Endometrium (tissue), 2 donors: ENCODE results near the gene ZNF771.
A peak's percentile ranks its signal among the peaks of the same experiment; 100 is the strongest.

Source experiments
- FAIRE-seq: peaks from 2 replicates; lab custom pipeline; 2012; peaks lifted over from hg19 to GRCh38; lab: Jason Lieb, UNC
- donor health status: control.
- donor health status: control.

ZNF771 gene

GRCh38 chr16:30398661-30399434, 8.6 kb upstream of the ZNF771 start:
- no peak for FAIRE-seq

GRCh38 chr16:30399435-30400186, 7.8 kb upstream of the ZNF771 start:
- FAIRE-seq: no peak

GRCh38 chr16:30401768-30402425, 5.5 kb upstream of the ZNF771 start:
- no peak for FAIRE-seq

DNA sequence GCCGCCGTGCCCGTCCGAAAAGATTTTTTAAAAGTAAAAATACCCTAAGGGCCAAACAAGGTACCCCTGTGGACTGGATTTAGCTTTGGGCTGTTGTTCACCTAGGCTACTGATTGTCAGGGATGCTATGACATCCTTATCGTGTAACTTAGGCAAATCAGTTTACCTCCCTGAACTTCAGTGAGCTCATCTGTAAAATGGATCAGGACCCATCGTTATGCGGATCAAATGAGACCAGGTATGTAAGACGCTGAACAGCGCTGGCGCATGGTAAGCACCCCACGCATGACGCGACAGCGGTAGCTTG, 658 bp upstream of the ZNF771 start:
- no peak for FAIRE-seq

- no peak for FAIRE-seq
Measured at GRCh38 chr16:30407804-30408534, 563 bp downstream of the ZNF771 start.

- FAIRE-seq: no peak
Measured at GRCh38 chr16:30409125-30410060, 2.0 kb downstream of the ZNF771 start.

GRCh38 chr16:30413112-30413806, 5.9 kb downstream of the ZNF771 start:
- FAIRE-seq: no peak

DNA sequence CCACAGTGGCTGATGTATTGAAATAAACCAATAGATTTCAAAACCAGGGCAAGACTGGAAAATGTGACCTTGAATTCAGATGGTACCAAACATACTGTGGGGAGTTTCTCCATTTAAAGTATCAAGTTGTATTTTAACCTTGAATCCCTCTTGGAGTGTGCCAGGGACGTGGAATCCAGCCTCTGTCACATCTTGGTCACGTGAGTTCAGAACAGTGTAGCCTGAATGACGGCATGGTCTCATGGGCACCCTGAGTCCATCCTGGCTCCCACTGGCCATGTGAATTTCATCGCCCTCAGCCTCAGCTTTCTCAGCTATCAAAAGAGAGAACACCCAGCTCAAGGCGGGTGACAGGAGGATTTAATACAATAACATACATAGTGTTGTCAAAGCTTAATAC, 6.8 kb downstream of the ZNF771 start:
- no peak for FAIRE-seq

- no peak for FAIRE-seq
Measured at GRCh38 chr16:30416047-30416603, 8.7 kb downstream of the ZNF771 start.

DNA sequence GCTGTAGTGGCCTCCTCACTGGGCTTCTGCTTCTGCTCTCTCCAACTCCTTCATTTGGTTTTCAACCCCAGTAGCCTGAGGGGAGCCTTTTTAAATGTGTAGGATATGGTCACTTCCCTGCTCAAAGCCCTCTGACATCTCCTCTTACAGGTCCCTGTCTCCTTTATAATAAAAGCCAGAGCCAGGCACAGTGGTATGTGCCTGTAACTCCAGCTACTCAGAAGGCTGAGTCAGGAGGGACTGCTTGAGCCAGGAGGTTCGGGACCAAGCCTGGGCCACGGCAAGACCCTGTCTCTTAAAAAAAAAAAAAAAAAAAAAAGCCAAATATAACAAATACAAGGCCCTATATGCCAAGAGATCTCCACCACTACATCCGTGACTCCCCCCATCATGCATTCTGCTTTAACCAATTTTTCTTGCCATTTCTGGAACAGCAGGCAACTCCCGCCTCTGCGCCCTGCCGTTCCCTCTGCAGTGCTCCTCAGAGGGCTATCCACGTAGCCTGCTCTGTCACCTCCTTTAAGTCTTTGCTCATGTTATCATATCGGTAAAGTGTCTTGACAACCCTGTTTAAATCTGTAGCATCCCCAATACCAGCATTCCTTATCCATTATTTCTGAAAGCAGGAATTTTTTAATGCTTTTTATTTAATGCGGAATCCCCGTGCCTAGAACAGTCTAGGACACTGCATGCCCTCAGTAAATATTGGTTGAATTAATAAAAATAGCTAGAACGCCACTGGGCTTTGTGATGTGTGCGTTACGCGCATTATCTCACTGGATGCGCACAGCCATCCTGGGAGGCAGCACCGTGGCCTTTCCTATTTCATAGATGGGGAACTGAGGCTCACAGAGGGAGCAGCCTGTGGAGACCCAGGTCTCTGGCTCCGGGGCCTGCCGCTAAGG, 9.5 kb downstream of the ZNF771 start:
- no peak for FAIRE-seq

DNA sequence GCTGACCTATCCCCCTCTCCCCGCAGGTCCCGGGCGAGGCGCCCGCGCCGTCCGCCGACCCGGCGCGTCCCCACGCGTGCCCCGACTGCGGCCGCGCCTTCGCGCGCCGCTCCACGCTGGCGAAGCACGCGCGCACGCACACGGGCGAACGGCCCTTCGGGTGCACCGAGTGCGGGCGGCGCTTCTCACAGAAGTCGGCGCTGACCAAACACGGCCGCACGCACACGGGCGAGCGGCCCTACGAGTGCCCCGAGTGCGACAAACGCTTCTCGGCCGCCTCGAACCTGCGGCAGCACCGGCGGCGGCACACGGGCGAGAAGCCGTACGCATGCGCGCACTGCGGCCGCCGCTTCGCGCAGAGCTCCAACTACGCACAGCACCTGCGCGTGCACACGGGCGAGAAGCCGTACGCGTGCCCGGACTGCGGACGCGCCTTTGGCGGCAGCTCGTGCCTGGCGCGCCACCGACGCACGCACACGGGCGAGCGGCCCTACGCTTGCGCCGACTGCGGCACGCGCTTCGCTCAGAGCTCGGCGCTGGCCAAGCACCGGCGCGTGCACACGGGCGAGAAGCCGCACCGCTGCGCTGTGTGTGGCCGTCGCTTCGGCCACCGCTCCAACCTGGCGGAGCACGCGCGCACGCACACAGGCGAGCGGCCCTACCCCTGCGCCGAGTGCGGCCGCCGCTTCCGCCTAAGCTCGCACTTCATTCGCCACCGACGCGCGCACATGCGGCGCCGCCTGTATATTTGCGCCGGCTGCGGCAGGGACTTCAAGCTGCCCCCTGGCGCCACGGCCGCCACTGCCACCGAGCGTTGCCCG, 10.3 kb downstream of the ZNF771 start:
- FAIRE-seq: no peak

- no peak for FAIRE-seq
Measured at GRCh38 chr16:30418350-30419181, 11.2 kb downstream of the ZNF771 start.

DNA sequence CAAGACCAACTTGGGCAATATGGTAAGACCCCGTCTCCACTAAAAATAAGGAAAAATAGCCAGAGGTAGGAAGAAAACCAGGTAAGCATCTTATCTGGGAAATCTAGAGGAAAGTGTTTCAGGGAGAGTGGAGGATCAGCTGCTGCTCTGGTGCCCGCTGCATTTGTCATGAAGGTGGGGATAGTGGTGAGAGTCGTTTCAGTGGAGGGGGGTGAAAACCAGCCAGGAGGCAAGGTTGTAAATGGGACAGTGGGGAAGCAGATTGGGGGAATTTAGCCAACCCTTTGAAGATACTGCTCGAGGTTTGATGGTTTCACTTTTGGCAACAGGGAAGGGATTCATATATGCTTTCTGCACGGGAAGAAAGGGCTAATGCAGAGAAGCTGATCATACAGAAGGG, 13.6 kb downstream of the ZNF771 start:
- no peak for FAIRE-seq

DNA sequence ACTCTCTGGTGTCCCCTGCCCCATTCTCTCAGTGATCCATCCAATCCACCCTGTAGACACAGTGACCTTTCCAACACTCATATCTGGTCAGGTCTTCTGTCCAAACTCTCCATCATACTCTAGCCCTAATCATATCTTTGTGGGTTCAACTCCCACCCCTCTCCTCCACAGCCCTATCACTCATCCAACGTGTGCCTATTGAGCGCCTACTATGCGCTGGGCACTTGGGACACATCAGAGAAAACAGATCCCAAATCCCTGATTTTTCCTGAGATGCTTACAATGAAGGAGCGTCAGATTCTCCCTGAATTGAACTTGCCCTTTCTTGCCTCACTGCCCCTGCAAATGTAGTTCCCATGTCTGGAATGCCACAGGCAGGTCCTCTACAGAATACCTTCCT, 20.6 kb downstream of the ZNF771 start:
- FAIRE-seq: no peak

DNA sequence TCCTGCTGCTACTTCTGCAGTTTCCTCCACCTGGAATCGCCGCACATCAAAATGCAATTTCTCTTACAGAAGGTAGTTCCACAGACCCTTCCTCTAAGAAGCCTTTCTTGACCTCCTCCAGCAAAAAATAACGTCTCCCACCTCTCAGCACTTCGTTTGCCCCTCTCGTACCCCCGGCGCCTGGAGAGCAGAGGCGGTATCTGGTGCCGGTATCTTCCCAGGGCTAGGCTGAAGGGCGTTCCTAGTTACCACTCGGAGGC, 21.9 kb downstream of the ZNF771 start:
- FAIRE-seq: no peak

GRCh38 chr16:30429678-30430427, 22.4 kb downstream of the ZNF771 start, which contains the start of gene DCTPP1:
Gene DCTPP1, minus strand, starts transcription at chr16:30430030. Its CDS starts 50 bp downstream, at chr16:30429980.
- FAIRE-seq: peak; percentile 93

DNA sequence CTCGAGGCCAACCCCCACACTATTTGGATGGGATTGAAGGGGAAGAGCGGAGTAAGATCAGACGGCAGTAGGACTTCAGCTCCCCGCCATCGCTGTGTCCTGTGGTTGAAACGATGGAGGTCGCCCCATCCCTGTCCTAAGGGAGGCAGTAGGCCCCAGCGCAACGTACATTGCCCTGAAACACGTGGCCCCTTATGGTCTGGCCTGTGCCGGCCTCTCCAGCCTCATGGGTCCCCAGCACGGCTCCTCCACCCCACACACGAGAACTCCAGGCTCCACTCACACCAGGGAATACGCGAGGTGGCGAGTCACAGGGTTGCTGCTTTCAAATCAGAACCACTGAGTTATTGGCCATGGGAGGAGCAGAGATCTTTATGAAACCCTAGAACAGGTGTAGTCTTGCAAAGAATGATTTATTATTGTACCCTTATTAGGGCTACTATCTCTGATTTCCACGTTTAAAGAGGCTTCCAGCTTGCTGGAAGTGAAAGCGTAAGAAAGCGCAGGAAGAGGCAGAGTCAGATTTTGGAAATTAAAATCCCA, 23.1 kb downstream of the ZNF771 start:
- FAIRE-seq: no peak
